ENCODE measurements around the gene SAFB.

Gene SAFB

DNA sequence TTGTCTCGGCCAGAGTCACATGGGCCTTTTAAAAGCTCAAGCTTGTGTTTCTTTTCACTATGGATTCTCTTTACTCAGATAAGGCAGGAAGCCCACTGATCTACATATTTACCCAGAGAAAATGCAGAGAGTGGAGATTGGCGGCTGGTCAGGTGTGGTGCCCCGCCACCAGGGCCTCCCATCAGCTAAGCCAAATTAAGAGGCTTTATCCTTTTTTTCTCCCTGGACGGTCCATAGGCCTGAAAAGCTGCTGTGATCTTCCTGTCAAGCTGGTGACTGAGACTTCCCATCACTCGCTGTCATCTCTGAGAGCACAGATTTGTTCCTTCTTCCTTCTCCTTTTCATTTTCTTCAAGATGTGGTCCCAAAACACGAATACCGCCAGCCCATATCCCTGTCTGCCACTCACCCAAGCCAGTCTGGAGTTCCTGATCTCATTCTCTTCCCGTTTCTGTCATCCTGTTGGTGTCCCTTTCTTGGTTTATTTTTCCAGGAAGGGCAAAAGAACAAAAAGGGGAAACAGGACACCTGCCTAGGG, 1.9 kb downstream of the SAFB start:
- no peak for DNase-seq

DNA sequence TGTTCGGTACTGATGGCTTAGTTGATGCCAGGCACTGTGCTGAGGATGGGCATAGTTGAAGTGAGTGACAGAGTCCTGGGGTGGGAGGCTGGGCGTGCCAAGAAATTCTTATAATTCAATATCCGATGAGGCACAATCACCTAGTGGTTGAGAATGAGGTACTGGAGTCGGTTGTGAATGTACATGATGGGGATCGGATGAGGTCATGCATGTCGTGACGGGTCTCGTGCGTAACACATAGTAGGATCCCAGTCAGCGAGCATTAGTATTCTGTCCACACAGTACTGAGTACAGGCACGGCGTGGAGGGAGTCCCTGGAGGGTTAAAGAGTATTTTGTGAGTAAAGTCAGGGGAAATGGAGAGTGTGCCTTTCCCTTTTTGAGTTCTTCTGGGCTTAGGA, 2.8 kb downstream of the SAFB start:
- peak in 1 of 58 donors; percentile 18 for DNase-seq

DNA sequence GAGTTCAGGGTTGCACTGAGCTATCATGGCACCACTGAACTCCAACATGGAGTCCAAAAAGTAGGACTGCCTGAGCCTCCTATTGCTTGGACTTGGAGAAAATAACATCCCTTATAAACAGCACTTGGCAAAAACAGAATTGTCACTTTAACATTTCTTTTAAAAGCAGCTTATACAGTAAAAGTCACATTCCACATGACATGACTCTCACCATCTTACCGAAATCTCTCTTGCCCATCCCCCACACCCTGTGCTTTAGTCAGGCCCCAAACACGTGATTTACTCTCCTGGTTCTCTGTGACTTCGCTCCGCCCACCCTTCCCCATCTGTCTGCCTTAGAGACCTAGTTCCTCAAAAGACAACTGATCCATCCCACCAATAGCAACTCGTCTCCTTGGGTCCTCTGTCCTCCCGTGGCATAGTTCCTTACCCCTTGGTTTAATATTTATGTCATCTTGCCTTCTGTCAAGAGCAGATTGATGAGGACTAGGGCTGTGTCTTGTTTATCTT, 4.6 kb downstream of the SAFB start:
- DNase-seq: peak in 25 of 58 donors; percentile 1 to 57 (median 26)

DNA sequence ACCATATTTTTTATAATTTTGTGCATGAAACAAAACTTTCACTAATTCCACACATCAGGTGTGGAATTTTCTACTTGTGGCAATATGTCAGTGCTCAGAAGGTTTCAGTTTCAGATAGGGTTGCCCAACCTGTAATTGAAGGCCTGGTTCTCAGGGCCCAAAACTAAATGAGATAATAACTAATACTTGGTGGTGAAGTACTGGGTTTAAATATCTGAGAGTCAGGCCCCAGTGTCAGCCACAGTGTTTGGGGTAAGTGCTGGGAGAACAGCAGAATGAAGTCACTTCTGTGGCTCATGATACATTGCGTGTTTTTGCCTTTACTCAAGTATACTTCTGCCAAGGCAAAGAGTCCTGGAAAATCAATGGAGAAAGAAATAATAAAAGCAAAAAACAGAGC, 5.6 kb downstream of the SAFB start:
- no peak for DNase-seq

DNA sequence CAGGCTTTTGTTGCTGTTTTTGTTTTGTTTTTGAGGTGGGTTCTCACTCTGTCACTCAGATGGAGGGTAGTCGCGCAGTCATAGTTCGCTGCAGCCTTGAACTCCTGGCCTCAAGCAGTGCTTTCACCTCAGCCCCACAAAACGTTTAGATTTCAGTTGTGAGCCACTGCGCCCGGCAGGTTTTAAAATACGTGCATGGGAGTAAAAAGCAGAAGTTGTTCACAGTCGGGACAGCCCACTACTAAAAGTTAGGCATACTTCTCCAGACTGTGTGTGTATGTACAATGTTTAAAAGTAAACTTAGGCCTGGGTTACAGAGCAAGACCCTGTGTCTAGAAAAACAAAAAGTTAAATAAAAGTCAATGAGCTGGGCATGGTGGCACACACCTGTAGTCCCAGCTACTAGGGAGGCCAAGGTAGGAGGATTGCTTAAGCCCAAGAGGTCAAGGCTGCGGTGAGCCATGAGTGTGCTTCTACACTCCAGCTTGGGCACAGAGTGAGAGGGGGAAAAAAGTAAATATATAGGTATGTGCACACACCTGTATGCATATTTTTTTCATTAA, 6.1 kb downstream of the SAFB start:
- no peak for DNase-seq

DNA sequence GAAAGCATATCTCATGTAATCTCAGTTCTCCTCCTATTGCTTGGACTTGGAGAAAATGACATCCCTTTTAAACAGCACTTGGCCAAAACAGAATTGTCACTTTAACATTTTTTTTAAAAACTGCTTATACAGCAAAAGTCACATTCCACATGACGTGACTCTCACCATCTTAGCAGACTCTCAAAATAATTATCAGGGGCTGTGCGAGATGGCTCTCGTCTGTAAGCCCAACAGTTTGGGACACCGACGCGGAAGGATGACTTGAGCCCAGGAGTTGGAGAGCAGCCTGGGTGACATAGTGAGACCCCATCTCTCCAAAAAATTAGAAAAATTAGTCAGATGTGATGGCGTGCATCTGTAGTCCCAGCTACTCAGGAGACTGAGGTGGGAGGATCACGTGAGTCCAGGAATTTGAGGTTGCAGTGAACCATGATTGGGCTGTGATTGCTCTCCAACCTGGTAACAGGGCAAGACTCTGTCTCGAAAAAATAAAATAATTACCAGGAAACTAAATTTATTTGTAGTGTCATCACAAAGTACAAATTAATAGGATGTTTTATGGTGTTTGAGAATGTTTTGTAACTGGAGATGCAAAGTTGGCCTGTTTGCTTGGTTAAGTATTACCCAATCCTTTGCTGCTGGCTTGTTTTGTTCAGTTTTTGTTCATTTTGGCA, 8.8 kb downstream of the SAFB start:
- no peak for DNase-seq

DNA sequence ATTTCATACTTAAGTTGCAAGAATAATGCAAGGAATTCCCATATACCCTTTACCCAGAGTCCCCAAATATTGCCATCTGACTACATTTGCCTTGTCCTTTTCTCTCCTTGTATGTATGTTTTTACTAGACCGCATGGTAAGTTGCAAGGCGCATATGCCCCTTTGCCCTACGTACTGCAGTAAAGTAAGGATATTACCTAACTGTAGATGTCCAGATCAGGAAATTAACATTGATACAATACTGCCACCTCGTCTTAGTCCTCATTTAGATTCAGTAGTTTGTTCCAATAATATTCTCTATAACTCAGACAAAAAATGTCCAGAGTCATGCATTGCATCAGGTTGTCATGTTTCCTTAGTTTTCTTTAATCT, 9.3 kb downstream of the SAFB start:
- no peak for DNase-seq

DNA sequence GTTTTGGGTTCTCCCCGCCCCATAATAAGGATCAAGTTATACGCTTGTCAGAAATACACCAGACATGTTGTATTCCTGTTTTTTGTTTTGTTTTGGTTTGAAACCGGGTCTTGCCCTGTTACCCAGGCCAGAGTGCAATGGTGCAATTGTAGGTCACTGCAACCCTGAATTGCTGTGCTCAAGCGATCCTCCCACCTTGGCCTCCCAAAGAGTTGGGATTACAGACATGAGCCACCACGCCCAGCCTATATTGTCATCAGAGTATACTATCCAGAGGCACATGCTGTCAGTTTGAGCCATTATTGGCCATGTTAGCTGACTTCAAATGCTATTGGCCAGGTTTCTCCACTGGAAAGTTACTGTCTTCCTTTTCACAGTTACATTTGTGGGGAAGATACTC, 9.8 kb downstream of the SAFB start:
- no peak for DNase-seq

DNA sequence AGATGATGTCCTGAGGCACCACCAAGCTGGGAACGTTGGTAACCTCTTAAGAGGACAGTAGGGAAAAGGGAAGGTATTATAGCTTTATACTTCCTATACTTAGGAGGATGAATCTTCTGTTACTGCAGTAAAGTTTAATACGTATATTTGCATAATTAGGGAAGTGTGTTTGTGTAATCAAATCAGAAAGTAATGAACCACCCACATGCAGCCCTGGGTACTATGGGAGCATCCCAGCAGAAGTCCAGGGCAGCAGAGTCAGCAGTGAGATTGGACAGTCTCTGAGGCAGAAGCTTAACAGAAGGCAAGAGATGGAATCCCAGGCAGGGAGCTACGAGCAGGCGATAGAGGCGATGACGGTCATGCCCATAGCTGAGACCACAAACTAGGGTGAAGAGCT, 12.5 kb downstream of the SAFB start:
- DNase-seq: no peak

DNA sequence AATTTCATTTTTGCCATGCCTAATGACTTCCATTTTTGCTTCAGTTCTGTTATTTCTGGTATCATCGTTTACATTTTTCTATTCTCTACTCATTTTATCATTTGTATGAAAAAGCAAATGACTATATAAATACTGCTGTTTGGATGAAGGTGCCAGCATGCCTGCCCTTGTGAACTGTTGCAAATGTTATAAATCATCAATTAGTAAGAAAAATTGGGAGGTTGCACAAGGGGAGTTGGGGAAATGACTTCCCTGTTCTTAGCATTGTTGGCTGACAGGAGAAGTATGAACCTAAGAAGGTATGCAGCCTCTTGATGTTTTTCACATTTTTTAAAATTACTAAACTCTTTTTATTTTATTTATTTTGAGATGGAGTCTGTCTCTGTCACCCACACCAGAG, 15.1 kb downstream of the SAFB start:
- no peak for DNase-seq

DNA sequence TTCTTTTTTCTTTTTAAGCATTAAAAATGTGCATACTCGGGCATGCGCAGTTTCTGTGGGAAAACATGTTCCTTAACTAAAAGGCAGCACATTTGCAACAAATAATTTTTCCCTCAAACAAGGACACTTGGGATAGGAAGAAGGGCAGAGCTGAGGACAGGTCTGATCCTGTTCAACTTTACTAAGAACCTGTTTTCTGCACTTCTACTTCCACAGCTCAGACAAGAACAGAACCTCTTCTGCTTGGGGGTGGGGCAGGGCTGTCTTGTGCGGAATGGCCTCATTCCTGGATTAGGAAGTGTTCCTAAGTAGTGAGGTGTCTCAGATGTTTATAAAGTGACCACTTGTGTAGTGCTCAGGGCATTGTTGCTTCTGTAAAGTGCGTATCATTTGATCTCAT, 18.3 kb downstream of the SAFB start:
- no peak for DNase-seq

DNA sequence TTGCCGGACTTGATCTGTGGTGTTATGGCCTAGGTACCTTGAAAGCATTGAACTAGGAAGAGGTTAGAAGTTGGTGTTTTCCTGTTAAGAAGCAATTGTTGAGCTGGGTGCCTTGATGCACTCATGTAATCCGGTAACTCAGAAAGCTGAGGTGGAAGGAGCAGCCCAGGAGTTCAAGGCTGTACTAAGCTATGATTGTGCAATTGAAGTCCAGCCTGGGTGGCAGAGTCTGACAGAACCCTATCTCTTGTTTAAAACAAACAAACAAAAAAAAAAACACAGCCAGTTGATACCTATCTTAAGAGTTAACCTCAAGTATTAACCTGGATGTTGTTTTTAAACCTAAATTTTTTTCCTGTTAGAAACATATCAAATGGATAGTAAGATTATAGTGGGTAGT, 19.3 kb downstream of the SAFB start:
- no peak for DNase-seq

DNA sequence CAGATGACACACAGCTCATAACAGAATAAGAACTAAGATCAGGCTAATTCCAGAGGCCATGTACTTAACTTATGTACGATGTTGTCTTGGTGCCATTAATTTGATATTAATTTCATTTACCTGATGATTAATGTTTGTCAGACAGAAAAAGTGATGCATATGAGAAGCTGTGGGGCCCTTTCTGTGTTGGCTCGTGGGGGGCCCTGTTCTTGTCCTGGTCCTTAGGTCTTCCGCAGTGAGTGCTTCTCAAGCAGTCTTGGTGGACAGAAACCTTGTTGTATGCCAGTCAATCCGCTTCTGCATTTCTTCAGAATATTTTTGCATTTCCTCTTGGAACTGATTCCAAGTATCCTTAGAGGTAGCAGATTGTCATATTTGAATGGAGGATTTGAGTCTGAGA, 20.2 kb downstream of the SAFB start:
- DNase-seq: no peak

DNA sequence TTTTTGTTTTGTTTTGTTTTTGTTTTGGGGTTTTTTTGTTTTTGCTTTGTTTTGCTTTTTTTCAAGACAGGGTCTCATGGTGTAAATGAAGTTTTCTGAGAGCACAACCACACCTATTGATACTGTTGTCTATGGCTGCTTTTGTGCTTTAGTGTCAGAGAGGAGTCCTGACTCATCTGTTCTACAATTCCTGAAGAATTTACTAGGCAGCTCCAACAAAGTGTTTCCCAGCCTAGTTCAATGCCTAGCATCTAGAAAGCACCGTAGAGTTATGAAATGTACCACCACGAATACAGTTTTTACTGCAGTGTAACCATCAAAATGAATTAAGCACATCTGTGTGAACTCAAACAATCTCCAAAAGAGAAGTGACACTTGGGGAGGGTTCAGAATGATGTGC, 21.2 kb downstream of the SAFB start:
- DNase-seq: no peak

DNA sequence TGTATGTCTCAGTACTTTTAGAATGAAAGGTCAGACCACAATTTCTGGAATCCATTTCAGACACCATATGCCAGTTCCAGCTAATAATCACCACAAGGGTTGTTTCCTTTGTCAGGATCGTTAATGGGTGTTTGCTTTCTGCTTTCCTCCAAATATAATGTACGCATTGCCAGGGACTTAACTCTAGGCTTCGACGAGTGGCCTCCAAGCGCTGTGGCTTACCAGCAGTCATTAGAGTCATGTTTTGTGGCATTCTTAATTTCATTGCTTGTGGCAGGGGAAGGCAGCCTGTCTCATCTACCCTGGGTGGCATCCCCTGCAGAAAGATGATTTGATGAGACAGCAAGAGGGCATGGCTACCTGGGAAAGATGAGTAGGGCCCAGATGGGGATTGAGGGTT, 22.5 kb downstream of the SAFB start:
- no peak for DNase-seq

DNA sequence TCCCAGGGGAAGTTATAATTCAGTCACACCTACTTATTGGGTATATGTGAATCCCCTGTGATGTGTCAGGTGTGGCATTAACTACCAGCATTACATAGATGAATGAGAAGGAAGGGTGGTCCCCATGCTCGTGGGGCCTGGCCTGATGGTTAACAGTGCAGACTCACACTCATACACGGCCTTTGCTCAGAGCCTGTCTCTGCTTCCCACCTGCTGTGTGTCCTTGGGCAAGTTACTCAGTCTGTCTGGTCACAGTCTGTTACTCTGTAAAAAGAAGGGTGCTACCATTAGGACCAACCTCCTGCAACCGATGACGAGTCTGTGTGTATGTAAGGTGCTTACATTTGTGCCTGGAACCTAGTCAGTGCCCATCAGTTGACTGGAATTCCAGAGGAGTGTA, 23.8 kb downstream of the SAFB start:
- DNase-seq: no peak

DNA sequence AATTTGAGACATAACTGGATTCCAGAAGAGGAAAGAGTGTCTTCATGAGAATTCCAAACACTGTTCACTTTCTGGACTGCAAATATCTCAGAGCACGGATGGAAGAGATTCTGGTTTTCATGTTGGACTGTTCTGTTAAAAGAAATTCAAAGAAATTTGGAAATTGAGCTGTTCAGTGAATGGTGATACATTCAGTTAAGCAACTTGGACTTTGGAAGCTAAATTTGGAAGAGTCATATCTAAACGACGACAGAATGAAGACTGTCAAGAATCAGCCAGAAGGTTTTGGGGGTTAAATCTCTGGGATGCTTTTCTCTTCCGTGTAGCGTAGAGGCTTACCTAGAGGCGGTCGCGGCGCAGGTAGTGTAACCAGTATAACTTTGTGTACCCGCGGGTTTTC, 25.6 kb downstream of the SAFB start:
- no peak for DNase-seq

DNA sequence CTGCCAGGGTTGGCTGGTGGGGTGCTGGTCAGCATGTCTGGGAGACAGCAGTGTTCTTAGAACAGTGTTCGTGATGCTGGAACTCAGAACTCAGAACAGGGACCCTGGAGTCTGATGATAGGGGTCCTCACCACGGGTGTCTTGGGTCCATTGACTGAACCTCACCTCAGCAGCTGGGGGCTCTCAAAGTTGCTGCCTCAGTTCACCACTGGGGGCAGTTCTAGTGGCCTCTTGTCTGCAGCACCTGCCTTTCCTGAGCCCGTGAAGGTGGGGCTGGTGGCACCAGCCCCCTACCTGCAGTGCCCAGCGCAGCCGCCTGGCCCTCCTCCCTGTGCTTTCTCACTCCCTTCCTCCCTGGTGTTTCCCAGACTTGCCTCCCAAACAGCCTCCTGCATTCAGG, 28.5 kb downstream of the SAFB start:
- no peak for DNase-seq

DNA sequence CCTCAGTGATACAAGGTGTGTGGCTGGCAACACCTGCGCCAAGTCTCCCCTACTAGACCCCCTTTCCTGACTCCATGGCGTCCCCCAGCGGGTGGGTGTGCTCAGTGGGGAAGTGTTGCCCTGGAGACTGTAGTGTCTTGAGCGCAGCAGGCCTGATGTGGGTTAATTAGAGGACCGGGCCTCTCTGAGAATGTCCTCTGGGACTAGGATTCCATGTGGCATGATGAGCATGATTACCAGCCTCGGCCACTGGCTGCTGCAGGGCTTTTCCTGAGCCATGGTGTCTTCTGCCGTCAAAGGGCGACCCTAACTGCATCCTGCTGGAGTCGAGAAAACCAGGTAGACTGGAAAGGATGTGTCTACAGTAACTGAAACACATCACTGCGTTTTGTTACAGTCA, 29.4 kb downstream of the SAFB start:
- no peak for DNase-seq

DNA sequence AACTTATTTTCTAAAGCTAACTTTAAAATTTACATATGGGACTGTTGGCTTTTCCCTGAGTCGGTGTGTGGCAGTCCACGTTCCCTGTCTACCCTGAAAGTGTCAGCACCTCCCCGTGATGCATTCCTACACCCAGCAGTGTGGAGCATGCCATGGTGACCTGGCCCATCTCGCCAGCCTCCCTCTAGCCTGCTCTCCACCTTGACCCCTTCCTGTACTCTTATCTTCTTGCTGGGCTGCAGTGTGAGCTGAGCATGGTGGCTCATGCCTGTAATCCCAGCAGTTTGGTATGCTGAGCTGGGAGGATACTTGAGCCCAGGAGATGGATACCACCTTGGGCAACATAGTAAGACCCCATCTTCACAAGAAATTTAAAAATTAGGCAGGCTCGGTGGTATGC, 32.0 kb downstream of the SAFB start:
- DNase-seq: no peak

DNA sequence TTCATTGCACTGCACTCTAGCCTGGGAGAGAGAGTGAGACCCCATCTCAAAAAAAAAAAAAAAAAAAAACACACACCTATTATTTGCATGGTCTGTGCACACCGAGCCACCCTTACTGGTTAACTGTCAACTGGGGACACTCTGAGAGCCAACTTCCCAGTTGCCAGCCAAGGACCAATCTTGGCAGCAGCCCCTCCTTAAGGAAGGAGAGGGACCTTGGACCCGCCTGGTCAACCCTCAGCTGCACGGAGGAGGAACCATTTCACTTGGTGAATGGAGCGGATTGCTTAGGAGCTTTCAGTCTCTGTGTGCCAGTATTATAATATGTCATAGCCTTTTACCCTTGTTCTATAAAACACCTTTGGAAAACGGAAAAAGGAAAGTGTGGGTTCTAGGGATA, 32.5 kb downstream of the SAFB start:
- DNase-seq: no peak

DNA sequence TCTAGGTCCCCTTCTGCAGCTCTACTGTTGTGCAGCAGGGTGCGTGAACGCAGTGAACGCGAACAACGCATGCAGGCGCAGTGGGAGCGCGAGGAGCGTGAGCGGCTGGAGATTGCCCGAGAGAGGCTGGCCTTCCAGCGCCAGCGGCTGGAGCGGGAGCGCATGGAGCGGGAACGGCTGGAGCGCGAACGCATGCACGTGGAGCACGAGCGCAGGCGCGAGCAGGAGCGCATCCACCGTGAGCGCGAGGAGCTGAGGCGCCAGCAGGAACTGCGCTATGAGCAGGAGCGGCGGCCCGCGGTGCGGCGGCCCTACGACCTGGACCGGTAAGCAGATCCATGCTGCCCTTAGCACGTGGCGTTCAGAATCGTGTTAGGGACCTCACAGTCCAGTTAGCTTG, 38.6 kb downstream of the SAFB start:
- DNase-seq: no peak

DNA sequence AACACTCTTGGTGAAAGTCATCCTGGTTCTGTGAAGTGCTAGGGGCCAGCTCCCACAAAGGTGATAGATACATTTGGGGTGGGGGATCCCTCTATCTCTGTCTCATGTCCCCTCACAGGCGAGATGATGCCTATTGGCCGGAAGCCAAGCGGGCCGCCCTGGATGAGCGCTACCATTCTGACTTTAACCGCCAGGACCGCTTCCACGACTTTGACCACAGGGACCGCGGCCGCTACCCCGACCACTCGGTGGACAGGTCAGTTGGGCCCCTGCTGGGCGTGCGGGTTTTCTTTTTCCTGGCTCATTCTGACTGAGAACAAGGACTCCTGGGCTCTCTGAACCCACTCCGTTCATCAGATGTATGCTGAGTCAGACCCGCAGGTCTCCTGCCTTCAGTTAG, 41.0 kb downstream of the SAFB start:
- no peak for DNase-seq

All from anterior cingulate cortex (tissue), 58 donors.